H9 (cell line): ENCODE data around the gene SASS6. TPM values are rescaled to one million over a fixed set of nuclear protein-coding genes. Genes with fewer than 3 reads are reported as not detected.
A peak's percentile ranks its signal among the peaks of the same experiment; 100 is the strongest.

Source experiments
- DNase-seq: peaks from one replicate; pipeline ENCODE4 v3.0.0-alpha.2; 2017
- H2AFZ ChIP-seq: one replicate; pipeline ENCODE4 v1.6.1; 2013; ENCODE audit warnings: mild to moderate bottlenecking, low read length, control low read depth, moderate library complexity
- H2AK5ac ChIP-seq: 2 replicates; pipeline ENCODE4 v1.6.1; 2013; ENCODE audit warnings: low read length, control low read depth, mixed read lengths; ENCODE audit not compliant: insufficient read length
- H2BK120ac ChIP-seq: one replicate; pipeline ENCODE4 v1.6.1; 2013; ENCODE audit warnings: low read depth, mild to moderate bottlenecking, low read length, control low read depth, inconsistent platforms; ENCODE audit not compliant: poor library complexity, severe bottlenecking
- H2BK12ac ChIP-seq: 2 replicates; pipeline ENCODE4 v1.6.1; 2013; ENCODE audit warnings: low read length, control low read depth, mixed read lengths, low read depth; ENCODE audit not compliant: insufficient read length
- H2BK15ac ChIP-seq: 2 replicates; pipeline ENCODE4 v1.6.1; 2013; ENCODE audit warnings: low read depth, low read length, control low read depth
- H2BK20ac ChIP-seq: one replicate; pipeline ENCODE4 v1.6.1; 2013; ENCODE audit warnings: low read depth, mild to moderate bottlenecking, low read length, control low read depth, inconsistent platforms; ENCODE audit not compliant: poor library complexity, severe bottlenecking
- H2BK5ac ChIP-seq: 2 replicates; pipeline ENCODE4 v1.6.1; 2013; ENCODE audit warnings: low read length, control low read depth, mixed read lengths; ENCODE audit not compliant: insufficient read length
- H3K14ac ChIP-seq: 2 replicates; pipeline ENCODE4 v1.6.1; 2013; ENCODE audit warnings: low read length, control low read depth; ENCODE audit not compliant: insufficient read depth
- H3K18ac ChIP-seq: 2 replicates; pipeline ENCODE4 v1.6.1; 2013; ENCODE audit warnings: low read depth, mild to moderate bottlenecking, mixed read lengths, low read length, control low read depth; ENCODE audit not compliant: insufficient read length
- H3K23ac ChIP-seq: 2 replicates; pipeline ENCODE4 v1.6.1; 2013; ENCODE audit warnings: low read length, control low read depth, mixed read lengths, low read depth; ENCODE audit not compliant: insufficient read length
- H3K23me2 ChIP-seq: 2 replicates; pipeline ENCODE4 v1.6.1; 2013; ENCODE audit warnings: low read depth, mild to moderate bottlenecking, mixed read lengths, low read length, control low read depth; ENCODE audit not compliant: insufficient read length, poor library complexity, severe bottlenecking
- H3K27ac ChIP-seq: 2 replicates; pipeline ENCODE4 v1.5.1; 2013; ENCODE audit warnings: low read length, control low read depth, mixed read lengths, low read depth; ENCODE audit not compliant: insufficient read length
- H3K27me3 ChIP-seq: 2 replicates; pipeline ENCODE4 v1.6.1; 2013; ENCODE audit warnings: low read length, control low read depth, inconsistent platforms; ENCODE audit not compliant: insufficient read depth
- H3K4ac ChIP-seq: 2 replicates; pipeline ENCODE4 v1.6.1; 2013; ENCODE audit warnings: low read depth, mild to moderate bottlenecking, control low read depth, inconsistent platforms, low read length, moderate library complexity
- H3K4me1 ChIP-seq: 2 replicates; pipeline ENCODE4 v1.6.1; 2013; ENCODE audit warnings: low read length, control low read depth, inconsistent platforms; ENCODE audit not compliant: insufficient read depth
- H3K4me2 ChIP-seq: 2 replicates; pipeline ENCODE4 v1.6.1; 2013; ENCODE audit warnings: low read length, control low read depth, mixed read lengths; ENCODE audit not compliant: insufficient read length, insufficient read depth
- H3K56ac ChIP-seq: 2 replicates; pipeline ENCODE4 v1.6.1; 2013; ENCODE audit warnings: low read depth, mild to moderate bottlenecking, mixed read lengths, low read length, control low read depth; ENCODE audit not compliant: insufficient read length
- H3K79me1 ChIP-seq: 2 replicates; pipeline ENCODE4 v1.6.1; 2013; ENCODE audit warnings: low read depth, mild to moderate bottlenecking, moderate library complexity, low read length, control low read depth, inconsistent platforms; ENCODE audit not compliant: insufficient read depth, poor library complexity, severe bottlenecking
- H3K79me2 ChIP-seq: 2 replicates; pipeline ENCODE4 v1.6.1; 2013; ENCODE audit warnings: low read length, control low read depth, inconsistent platforms; ENCODE audit not compliant: insufficient read depth
- H3K9ac ChIP-seq: 2 replicates; pipeline ENCODE4 v1.6.1; 2013; ENCODE audit warnings: low read length, control low read depth, mixed read lengths; ENCODE audit not compliant: insufficient read length; ENCODE audit errors: extremely low read depth
- H3K9me3 ChIP-seq: one replicate; pipeline ENCODE4 v1.6.1; 2013; ENCODE audit warnings: low read depth, low read length, inconsistent platforms; ENCODE audit not compliant: control insufficient read depth
- H3T11ph ChIP-seq: one replicate; pipeline ENCODE4 v1.6.1; 2013; ENCODE audit warnings: mild to moderate bottlenecking, low read length, control low read depth, inconsistent platforms
- H4K20me1 ChIP-seq: one replicate; pipeline ENCODE4 v1.6.1; 2013; ENCODE audit not compliant: control insufficient read depth, insufficient read length, insufficient read depth
- H4K5ac ChIP-seq: 2 replicates; pipeline ENCODE4 v1.6.1; 2013; ENCODE audit warnings: low read depth, mild to moderate bottlenecking, mixed read lengths, low read length, control low read depth; ENCODE audit not compliant: insufficient read length
- H4K8ac ChIP-seq: replicated peaks from 2 replicates; pipeline ENCODE4 v1.6.1; 2013; ENCODE audit warnings: low read length, control low read depth, mixed read lengths, low read depth; ENCODE audit not compliant: insufficient read length
- H4K91ac ChIP-seq: 2 replicates; pipeline ENCODE4 v1.6.1; 2013; ENCODE audit warnings: low read depth, mild to moderate bottlenecking, moderate library complexity, mixed read lengths, low read length, control low read depth; ENCODE audit not compliant: insufficient read length
- H3K27ac Mint-ChIP-seq, 3 experiments: 2 replicates in 2 of 3; 3 replicates in 1 of 3; pipeline ENCODE4 v1.8.0; 2020 to 2021; ENCODE audit warnings: mixed read lengths in 3 of 3, mild to moderate bottlenecking in 1 of 3, moderate library complexity in 1 of 3
- H3K27me3 Mint-ChIP-seq: 2 replicates; pipeline ENCODE4 v1.8.0; 2021; ENCODE audit warnings: low read depth, mild to moderate bottlenecking, moderate library complexity, mixed read lengths
- H3K36me3 Mint-ChIP-seq, 3 experiments: 2 replicates in 2 of 3; 3 replicates in 1 of 3; pipeline ENCODE4 v1.8.0; 2020 to 2021; ENCODE audit warnings: low read depth in 3 of 3, mixed read lengths in 3 of 3; ENCODE audit not compliant: insufficient read depth in 1 of 3
- H3K4me1 Mint-ChIP-seq, 2 experiments: 2 replicates each; pipeline ENCODE4 v1.8.0; 2020; ENCODE audit warnings: mixed read lengths in 2 of 2
- H3K4me3 Mint-ChIP-seq, 2 experiments: 2 replicates in 1 of 2; 3 replicates in 1 of 2; pipeline ENCODE4 v1.8.0; 2020 to 2021; ENCODE audit warnings: mild to moderate bottlenecking in 2 of 2, mixed read lengths in 2 of 2, moderate library complexity in 1 of 2
- H3K9me3 Mint-ChIP-seq, 2 experiments: 2 replicates in 1 of 2; 3 replicates in 1 of 2; pipeline ENCODE4 v1.8.0; 2020; ENCODE audit warnings: mild to moderate bottlenecking in 2 of 2, mixed read lengths in 2 of 2, moderate library complexity in 1 of 2
- CTCF ChIP-seq: fragments of 200-600 bp; sonication (generic); conservative IDR thresholded peaks from 3 replicates; pipeline ENCODE4 v1.8.0; 2021; ENCODE audit warnings: antibody characterized with exemption, mild to moderate bottlenecking
- WGBS: extraction: QIAGEN DNeasy Blood & Tissue Kit; methylation state at CpG from one replicate; pipeline ENCODE4 v1.1.7; 2013; ENCODE audit warnings: missing lambda C conversion rate, low lambda C conversion rate, mixed read lengths; ENCODE audit not compliant: insufficient read length; ENCODE audit errors: extremely low coverage; 5-methylcytosine and 5-hydroxymethylcytosine counted together
- total RNA-seq: library from RNA; stranded (reverse); gene quantifications from 2 replicates; pipeline ENCODE4 v1.2.1, GENCODE V29; 2021

The SASS6 gene
- total RNA-seq, 1 experiment from 2014 or later: 15.2 TPM

- no peak overlapping the region for H2BK5ac ChIP-seq
- H3K27ac ChIP-seq: no peak overlapping the region
- no peak overlapping the region for H4K5ac ChIP-seq
- H3K18ac ChIP-seq: peak overlapping the region; percentile 43
- no peak for DNase-seq
- H3K9me3 ChIP-seq: no peaks in the 10 kb centered on the region
- H3K14ac ChIP-seq: no peak overlapping the region; the same call in 1 of the 2 replicates
- peaks cover 5% of the 10 kb centered on the region for H3K23me2 ChIP-seq
- H4K20me1 ChIP-seq: no peaks in the 10 kb centered on the region
- no peak overlapping the region for H2BK120ac ChIP-seq
- peak overlapping the region; percentile 88 to 98 for H3K4me3 Mint-ChIP-seq
- H3K4me1 ChIP-seq: no peaks in the 10 kb centered on the region; the same call in none of the 2 replicates
- H2AK5ac ChIP-seq: no peak overlapping the region
- H3K56ac ChIP-seq: no peak overlapping the region
- peaks cover 27% of the 10 kb centered on the region; the same call in 1 of the 2 replicates for H3K79me2 ChIP-seq
- H3K4ac ChIP-seq: no peak overlapping the region
- no peak overlapping the region for H2BK12ac ChIP-seq
- peaks cover 18 to 34% of the 10 kb centered on the region in 2 experiments for H3K4me1 Mint-ChIP-seq
- no peaks in the 10 kb centered on the region for H3K79me1 ChIP-seq
- H3K36me3 Mint-ChIP-seq: peaks cover 2 to 9% (median 5%) of the 10 kb centered on the region in 3 experiments; a peak in 6 of 7 replicates
- H3K9me3 Mint-ChIP-seq: no peaks in the 10 kb centered on the region; a peak in 1 of 5 replicates
- H3K23ac ChIP-seq: no peak overlapping the region
- no peak overlapping the region for H2AFZ ChIP-seq
- whole genome bisulfite sequencing: no CpG with 5 or more reads among the region's 8 CpGs
- H3K4me2 ChIP-seq: peak overlapping the region; percentile 90
- H4K91ac ChIP-seq: no peak overlapping the region
- TF ChIP-seq CTCF: no peak
- no peak overlapping the region for H4K8ac ChIP-seq
- no peaks in the 10 kb centered on the region for H3K27me3 Mint-ChIP-seq
- no peak overlapping the region for H2BK20ac ChIP-seq
- H2BK15ac ChIP-seq: no peak overlapping the region
- H3K27me3 ChIP-seq: no peaks in the 10 kb centered on the region
- peak overlapping the region; percentile 81 to 100 (median 97) for H3K27ac Mint-ChIP-seq
- no peak overlapping the region for H3T11ph ChIP-seq
- peak overlapping the region; percentile 92 for H3K9ac ChIP-seq
Observed at GRCh38 chr1:100037656-100037926, 95.1 kb downstream of the SASS6 start.
